ENCODE data around the gene TMEM117. TPM values are rescaled to one million over a fixed set of nuclear protein-coding genes. Genes with fewer than 3 reads are reported as not detected.

The TMEM117 gene
- total and polyA plus RNA-seq, 4 donors: 1.6 to 10.6 (median 5.1) TPM

GRCh38 chr12:44313188-44313587 lies 477.3 kb downstream of the TMEM117 start:
- intact Hi-C loops (cut with DNase I): no loop called here

DNA sequence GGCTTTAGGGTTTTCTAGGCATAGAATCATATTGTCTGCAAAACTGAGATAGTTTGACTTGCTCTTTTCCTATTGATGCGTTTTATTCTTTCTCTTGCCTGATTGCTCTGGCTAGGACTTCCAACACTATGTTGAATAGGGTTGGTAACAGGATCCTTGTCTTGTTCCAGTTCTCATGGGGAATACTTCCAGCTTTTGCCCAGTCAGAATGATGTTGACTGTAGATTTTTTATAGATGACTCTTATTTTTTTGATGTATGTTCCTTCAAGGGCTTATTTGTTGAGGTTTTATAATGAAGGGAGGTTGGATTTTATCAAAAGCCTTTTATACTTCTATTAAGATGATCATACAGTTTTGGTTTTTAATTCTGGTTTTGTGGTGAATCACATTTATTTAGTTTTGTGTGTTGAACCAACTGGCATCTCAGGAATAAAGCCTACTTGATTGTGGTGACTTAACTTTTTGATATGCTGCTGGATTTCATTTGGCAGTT lies 478.2 kb downstream of the TMEM117 start:
- no peak for ATAC-seq (ENCODE audit: low FRiP score)
- 75 to 85% methylated on average over 1 of the region's 1 CpG for WGBS, 2 donors

More at GRCh38 chr12:44313188-44313587, 477.3 kb downstream of the TMEM117 start:
- no peaks in the 10 kb centered on the region for H3K27me3 ChIP-seq (ENCODE audit: control insufficient read depth in 1 of 2, insufficient read depth in 2 of 2, low read length in 1 of 2)
- no peaks in the 10 kb centered on the region for H3K9me3 ChIP-seq (ENCODE audit: control insufficient read depth, low read length)
- H3K4me3 ChIP-seq (ENCODE audit: low read length in 2 of 2): no peak overlapping the region
- no peaks in the 10 kb centered on the region for H3K36me3 ChIP-seq (ENCODE audit: control insufficient read depth in 1 of 2, insufficient read depth in 2 of 2, low read length in 1 of 2)
- DNase-seq (no peak), ATAC-seq (ENCODE audit: low FRiP score) (no peak)
- no peak overlapping the region for H3K27ac ChIP-seq (ENCODE audit: low read depth in 1 of 2, low read length in 2 of 2)
- peaks cover 2% of the 10 kb centered on the region in 2 donors for H3K4me1 ChIP-seq (ENCODE audit: control insufficient read depth in 1 of 2, insufficient read depth in 2 of 2, low read length in 2 of 2)

GRCh38 chr12:44317651-44318126 lies 481.8 kb downstream of the TMEM117 start:
- H3K9me3 ChIP-seq (ENCODE audit: control insufficient read depth, low read length): no peaks in the 10 kb centered on the region
- H3K36me3 ChIP-seq (ENCODE audit: control insufficient read depth in 1 of 2, insufficient read depth in 2 of 2, low read length in 1 of 2): no peaks in the 10 kb centered on the region
- peaks cover 2% of the 10 kb centered on the region in 2 donors for H3K4me1 ChIP-seq (ENCODE audit: control insufficient read depth in 1 of 2, insufficient read depth in 2 of 2, low read length in 2 of 2)
- no peak overlapping the region for H3K4me3 ChIP-seq (ENCODE audit: low read length in 2 of 2)
- no peaks in the 10 kb centered on the region for H3K27me3 ChIP-seq (ENCODE audit: control insufficient read depth in 1 of 2, insufficient read depth in 2 of 2, low read length in 1 of 2)
- no peak overlapping the region for H3K27ac ChIP-seq (ENCODE audit: low read depth in 1 of 2, low read length in 2 of 2)
- WGBS, 2 donors: 79% methylated on average over 7 of the region's 7 CpGs
- ATAC-seq (ENCODE audit: low FRiP score) (no peak), DNase-seq (no peak)
- intact Hi-C loops (cut with DNase I): no loop called here

More for the DNA sequence above, 478.2 kb downstream of the TMEM117 start:
- H3K36me3 ChIP-seq (ENCODE audit: control insufficient read depth in 1 of 2, insufficient read depth in 2 of 2, low read length in 1 of 2): no peaks in the 10 kb centered on the region
- no peaks in the 10 kb centered on the region for H3K27me3 ChIP-seq (ENCODE audit: control insufficient read depth in 1 of 2, insufficient read depth in 2 of 2, low read length in 1 of 2)
- peaks cover 2% of the 10 kb centered on the region in 2 donors for H3K4me1 ChIP-seq (ENCODE audit: control insufficient read depth in 1 of 2, insufficient read depth in 2 of 2, low read length in 2 of 2)
- intact Hi-C loops (cut with DNase I): no loop called here
- no peaks in the 10 kb centered on the region for H3K9me3 ChIP-seq (ENCODE audit: control insufficient read depth, low read length)
- no peak for DNase-seq
- H3K4me3 ChIP-seq (ENCODE audit: low read length in 2 of 2): no peak overlapping the region
- H3K27ac ChIP-seq (ENCODE audit: low read depth in 1 of 2, low read length in 2 of 2): no peak overlapping the region

DNA sequence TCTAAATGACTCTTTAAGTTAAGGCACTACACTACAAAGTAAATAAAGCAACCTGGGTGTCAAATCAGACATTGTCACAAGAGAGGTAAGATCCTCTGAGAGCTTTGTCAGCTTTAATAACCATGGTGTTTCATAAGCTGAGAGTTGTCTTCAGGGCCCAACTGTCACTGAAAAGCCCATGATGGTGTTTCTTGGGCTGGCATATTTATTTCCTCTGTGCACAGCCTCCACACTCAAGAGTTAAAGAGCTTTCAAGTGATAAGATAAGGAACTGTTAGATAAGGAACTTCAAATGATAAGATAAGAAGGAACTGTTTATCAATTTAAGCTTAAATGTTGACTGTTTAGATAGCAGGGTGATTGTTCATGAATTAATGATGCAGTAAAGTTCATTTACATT lies 495.4 kb downstream of the TMEM117 start:
- H3K4me1 ChIP-seq (ENCODE audit: control insufficient read depth in 1 of 2, insufficient read depth in 2 of 2, low read length in 2 of 2): no peaks in the 10 kb centered on the region
- H3K9me3 ChIP-seq (ENCODE audit: control insufficient read depth, low read length): no peaks in the 10 kb centered on the region
- H3K36me3 ChIP-seq (ENCODE audit: control insufficient read depth in 1 of 2, insufficient read depth in 2 of 2, low read length in 1 of 2): no peaks in the 10 kb centered on the region
- no peak overlapping the region for H3K27ac ChIP-seq (ENCODE audit: low read depth in 1 of 2, low read length in 2 of 2)
- intact Hi-C loops (cut with DNase I): no loop called here
- no peak for DNase-seq
- no peaks in the 10 kb centered on the region for H3K27me3 ChIP-seq (ENCODE audit: control insufficient read depth in 1 of 2, insufficient read depth in 2 of 2, low read length in 1 of 2)
- no peak for ATAC-seq (ENCODE audit: low FRiP score)
- H3K4me3 ChIP-seq (ENCODE audit: low read length in 2 of 2): no peak overlapping the region

DNA sequence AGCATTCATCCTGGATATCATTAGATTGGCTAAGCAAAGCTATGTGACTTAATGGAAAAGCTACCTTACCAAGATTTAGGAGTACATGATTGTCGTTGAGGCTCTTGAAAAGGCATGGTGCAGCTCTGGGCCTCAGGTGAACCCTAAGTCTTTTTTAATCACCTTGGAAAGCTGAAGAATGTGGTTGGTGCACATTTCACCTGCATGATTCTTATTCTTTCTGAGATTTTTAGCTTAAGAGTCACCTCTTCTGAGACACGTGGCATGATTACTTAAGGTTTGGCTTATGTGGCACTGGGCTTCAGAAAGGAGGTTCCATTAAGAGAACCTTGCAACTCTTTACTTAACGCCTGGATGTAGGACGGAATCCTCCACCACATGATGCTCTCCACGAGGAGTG lies 498.5 kb downstream of the TMEM117 start:
- Histone ChIP-seq H3K4me1 (ENCODE audit: control insufficient read depth in 1 of 2, insufficient read depth in 2 of 2, low read length in 2 of 2) (no peaks in the 10 kb centered on the region), H3K4me3 (ENCODE audit: low read length in 2 of 2) (no peak overlapping the region), H3K36me3 (ENCODE audit: control insufficient read depth in 1 of 2, insufficient read depth in 2 of 2, low read length in 1 of 2) (no peaks in the 10 kb centered on the region), H3K27me3 (ENCODE audit: control insufficient read depth in 1 of 2, insufficient read depth in 2 of 2, low read length in 1 of 2) (no peaks in the 10 kb centered on the region), H3K27ac (ENCODE audit: low read depth in 1 of 2, low read length in 2 of 2) (no peak overlapping the region), H3K9me3 (ENCODE audit: control insufficient read depth, low read length) (no peaks in the 10 kb centered on the region)
- no peak for ATAC-seq (ENCODE audit: low FRiP score)
- intact Hi-C loops (cut with DNase I): no loop called here
- WGBS, 2 donors: 83 to 87% methylated on average over 5 of the region's 5 CpGs
- no peak for DNase-seq

GRCh38 chr12:44335030-44335429 lies 499.1 kb downstream of the TMEM117 start:
- Histone ChIP-seq H3K4me3 (ENCODE audit: low read length in 2 of 2) (no peak overlapping the region), H3K9me3 (ENCODE audit: control insufficient read depth, low read length) (no peaks in the 10 kb centered on the region), H3K36me3 (ENCODE audit: control insufficient read depth in 1 of 2, insufficient read depth in 2 of 2, low read length in 1 of 2) (no peaks in the 10 kb centered on the region), H3K4me1 (ENCODE audit: control insufficient read depth in 1 of 2, insufficient read depth in 2 of 2, low read length in 2 of 2) (no peaks in the 10 kb centered on the region), H3K27ac (ENCODE audit: low read depth in 1 of 2, low read length in 2 of 2) (no peak overlapping the region), H3K27me3 (ENCODE audit: control insufficient read depth in 1 of 2, insufficient read depth in 2 of 2, low read length in 1 of 2) (no peaks in the 10 kb centered on the region)
- ATAC-seq (ENCODE audit: low FRiP score) (no peak), DNase-seq (no peak)
- intact Hi-C loops (cut with DNase I): no loop called here

GRCh38 chr12:44336577-44336976 lies 500.7 kb downstream of the TMEM117 start:
- Histone ChIP-seq H3K27me3 (ENCODE audit: control insufficient read depth in 1 of 2, insufficient read depth in 2 of 2, low read length in 1 of 2) (no peaks in the 10 kb centered on the region), H3K27ac (ENCODE audit: low read depth in 1 of 2, low read length in 2 of 2) (no peak overlapping the region), H3K4me3 (ENCODE audit: low read length in 2 of 2) (no peak overlapping the region), H3K9me3 (ENCODE audit: control insufficient read depth, low read length) (no peaks in the 10 kb centered on the region), H3K36me3 (ENCODE audit: control insufficient read depth in 1 of 2, insufficient read depth in 2 of 2, low read length in 1 of 2) (no peaks in the 10 kb centered on the region), H3K4me1 (ENCODE audit: control insufficient read depth in 1 of 2, insufficient read depth in 2 of 2, low read length in 2 of 2) (peaks cover 2 to 3% of the 10 kb centered on the region in 2 donors)
- DNase-seq: no peak
- ATAC-seq (ENCODE audit: low FRiP score): no peak
- 81 to 88% methylated on average over 2 of the region's 2 CpGs for WGBS, 2 donors
- intact Hi-C loops (cut with DNase I): no loop called here

- no peak overlapping the region for H3K27ac ChIP-seq (ENCODE audit: low read depth in 1 of 2, low read length in 2 of 2)
- no peaks in the 10 kb centered on the region for H3K9me3 ChIP-seq (ENCODE audit: control insufficient read depth, low read length)
These were observed 506.5 kb downstream of the TMEM117 start for GRCh38 chr12:44342371-44342770.

DNA sequence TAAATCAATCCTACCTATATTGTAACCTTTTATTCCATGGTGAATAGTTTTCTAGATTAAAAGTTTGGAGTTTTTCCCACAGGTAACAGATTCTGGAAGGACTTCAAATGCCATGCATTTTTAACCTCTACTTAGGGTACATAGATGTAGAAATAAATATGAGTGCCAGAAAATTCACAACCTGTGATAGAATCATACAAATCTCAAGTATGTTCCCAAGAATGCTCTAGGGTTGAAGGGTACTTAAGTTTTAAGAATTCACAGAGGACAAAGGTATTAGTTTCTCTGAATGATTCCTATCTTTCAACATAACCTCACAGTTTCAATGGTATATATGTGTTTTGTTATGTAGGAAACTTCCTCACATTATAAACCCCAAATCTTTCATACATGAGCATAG lies 511.3 kb downstream of the TMEM117 start:
- intact Hi-C loops (cut with DNase I): no loop called here
- H3K9me3 ChIP-seq (ENCODE audit: control insufficient read depth, low read length): no peaks in the 10 kb centered on the region
- H3K36me3 ChIP-seq (ENCODE audit: control insufficient read depth in 1 of 2, insufficient read depth in 2 of 2, low read length in 1 of 2): no peaks in the 10 kb centered on the region
- no peaks in the 10 kb centered on the region for H3K27me3 ChIP-seq (ENCODE audit: control insufficient read depth in 1 of 2, insufficient read depth in 2 of 2, low read length in 1 of 2)
- no peak for DNase-seq
- H3K4me1 ChIP-seq (ENCODE audit: control insufficient read depth in 1 of 2, insufficient read depth in 2 of 2, low read length in 2 of 2): no peaks in the 10 kb centered on the region
- no peak overlapping the region for H3K27ac ChIP-seq (ENCODE audit: low read depth in 1 of 2, low read length in 2 of 2)
- no peak overlapping the region for H3K4me3 ChIP-seq (ENCODE audit: low read length in 2 of 2)
- no peak for ATAC-seq (ENCODE audit: low FRiP score)

More at GRCh38 chr12:44342371-44342770, 506.5 kb downstream of the TMEM117 start:
- no peak overlapping the region for H3K4me3 ChIP-seq (ENCODE audit: low read length in 2 of 2)
- intact Hi-C loops (cut with DNase I): no loop called here
- no peaks in the 10 kb centered on the region for H3K27me3 ChIP-seq (ENCODE audit: control insufficient read depth in 1 of 2, insufficient read depth in 2 of 2, low read length in 1 of 2)
- no peaks in the 10 kb centered on the region for H3K36me3 ChIP-seq (ENCODE audit: control insufficient read depth in 1 of 2, insufficient read depth in 2 of 2, low read length in 1 of 2)
- H3K4me1 ChIP-seq (ENCODE audit: control insufficient read depth in 1 of 2, insufficient read depth in 2 of 2, low read length in 2 of 2): peaks cover 2 to 3% of the 10 kb centered on the region in 2 donors
- DNase-seq: no peak
- ATAC-seq (ENCODE audit: low FRiP score): no peak

Measured in aorta (tissue), 5 donors.